ENCODE data around the gene TMEM26. TPM values are rescaled to one million over a fixed set of nuclear protein-coding genes. Genes with fewer than 3 reads are reported as not detected.

The TMEM26 gene
- total and polyA plus RNA-seq, 9 of the 15 experiments (the other 6 are each of a cell fraction or from before 2014, with no cell fraction given), result not detected

- no peaks in the 10 kb centered on the region for H3K9me3 ChIP-seq (replicated peaks; ENCODE audit: control insufficient read depth, insufficient read depth, low read depth, low read length)
- H2AFZ ChIP-seq (ENCODE audit: low read depth, low read length), result no peak overlapping the region
- no peaks in the 10 kb centered on the region for H4K20me1 ChIP-seq (replicated peaks; ENCODE audit: control insufficient read depth, insufficient read depth, low read length)
- no peak for ATAC-seq
- no peaks in the 10 kb centered on the region for H3K79me2 ChIP-seq (ENCODE audit: control insufficient read depth, insufficient read depth, low read length)
- no peak for FAIRE-seq
- in situ Hi-C loops (cut with MboI), result no loop called here
- H3K4me3 ChIP-seq, result no peak overlapping the region
- no peaks in the 10 kb centered on the region for H3K27me3 ChIP-seq (ENCODE audit: control insufficient read depth in 2 of 2, insufficient read depth in 2 of 2, low read length in 2 of 2)
- ChIA-PET CTCF (ENCODE audit: low intra/inter-chr PET ratio) (no interaction called here), POLR2A (no interaction called here)
- WGBS (ENCODE audit: insufficient coverage, low coverage, missing lambda C conversion rate), result 15% methylated on average over 3 of the region's 3 CpGs
- no peak overlapping the region for H3K27ac ChIP-seq (ENCODE audit: extremely low read depth, low read depth, low read length)
- H3K4me2 ChIP-seq (ENCODE audit: insufficient read depth, low read length), result no peak overlapping the region
- BruUV-seq (replicated peaks), result no TSS peak
- DNase-seq (ENCODE audit: extremely low read depth in 1 of 4, low spot score in 3 of 4), result no peak
- H3K9ac ChIP-seq (ENCODE audit: insufficient read depth in 1 of 2, low read depth in 2 of 2, low read length in 2 of 2), result no peak overlapping the region
- H3K36me3 ChIP-seq (ENCODE audit: control insufficient read depth, insufficient read depth, low read length), result no peaks in the 10 kb centered on the region
- H3K9me1 ChIP-seq (ENCODE audit: control insufficient read depth, insufficient read depth, low read length), result no peaks in the 10 kb centered on the region
- H3K4me1 ChIP-seq (replicated peaks in 1 of 2; ENCODE audit: control insufficient read depth in 2 of 2, insufficient read depth in 2 of 2, low read length in 2 of 2), result no peaks in the 10 kb centered on the region
- intact Hi-C loops (cut with micrococcal nuclease), result no loop called here
- TF ChIP-seq CCNT2 (IDR thresholded peaks at IDR 0.05; ENCODE audit: borderline replicate concordance, extremely low read depth, insufficient read length, low read depth, low read length), result no peak
- TF ChIP-seq NONO (IDR thresholded peaks at IDR 0.05; ENCODE audit: low read depth in 2 of 2, low read length in 1 of 2), result no peak
- no peak for TF ChIP-seq ZNF75A (CRISPR knock-in tag; IDR thresholded peaks at IDR 0.05)
- TF ChIP-seq ZNF764 (CRISPR knock-in tag; IDR thresholded peaks at IDR 0.05; ENCODE audit: low read depth), result no peak
- no peak for TF ChIP-seq SAP30 (IDR thresholded peaks at IDR 0.05; ENCODE audit: borderline replicate concordance, insufficient read depth, low read depth, low read length, poor library complexity, severe bottlenecking)
- TF ChIP-seq CAMTA2 (CRISPR knock-in tag; conservative IDR thresholded peaks at IDR 0.05), result no peak
- no peak for TF ChIP-seq BHLHE40 (IDR thresholded peaks at IDR 0.05; ENCODE audit: low read length)
- no peak for TF ChIP-seq ZNF655 (CRISPR knock-in tag; IDR thresholded peaks at IDR 0.05)
- TF ChIP-seq MEF2D (tag; conservative IDR thresholded peaks at IDR 0.05; ENCODE audit: low read depth), result no peak
- no peak for TF ChIP-seq ZMIZ1 (IDR thresholded peaks at IDR 0.05; ENCODE audit: low read depth in 2 of 2, low read length in 2 of 2)
- TF ChIP-seq ZNF280B (CRISPR knock-in tag; IDR thresholded peaks at IDR 0.05), result no peak
- TF ChIP-seq HNRNPL (IDR thresholded peaks at IDR 0.05; ENCODE audit: low read depth, low read length), result no peak
Observed at GRCh38 chr10:61391281-61391680, 61.9 kb downstream of the TMEM26 start.
